A549 treated with GW870086 at 1 μM for 4 hours (cell line): ENCODE data around the gene SLC4A1AP. TPM values are rescaled to one million over a fixed set of nuclear protein-coding genes. Genes with fewer than 3 reads are reported as not detected.

Experiments used
- total RNA-seq: library from RNA; stranded (reverse); fragments of 200-300 nt; extraction: Qiagen RNA extraction; gene quantifications from 5 replicates; pipeline ENCODE4 v1.2.3, GENCODE V29; 2022; ENCODE audit warnings: low read depth

Gene SLC4A1AP
- 27.5 to 33.2 TPM (median 31.0 TPM) in 5 replicates for total RNA-seq

DNA sequence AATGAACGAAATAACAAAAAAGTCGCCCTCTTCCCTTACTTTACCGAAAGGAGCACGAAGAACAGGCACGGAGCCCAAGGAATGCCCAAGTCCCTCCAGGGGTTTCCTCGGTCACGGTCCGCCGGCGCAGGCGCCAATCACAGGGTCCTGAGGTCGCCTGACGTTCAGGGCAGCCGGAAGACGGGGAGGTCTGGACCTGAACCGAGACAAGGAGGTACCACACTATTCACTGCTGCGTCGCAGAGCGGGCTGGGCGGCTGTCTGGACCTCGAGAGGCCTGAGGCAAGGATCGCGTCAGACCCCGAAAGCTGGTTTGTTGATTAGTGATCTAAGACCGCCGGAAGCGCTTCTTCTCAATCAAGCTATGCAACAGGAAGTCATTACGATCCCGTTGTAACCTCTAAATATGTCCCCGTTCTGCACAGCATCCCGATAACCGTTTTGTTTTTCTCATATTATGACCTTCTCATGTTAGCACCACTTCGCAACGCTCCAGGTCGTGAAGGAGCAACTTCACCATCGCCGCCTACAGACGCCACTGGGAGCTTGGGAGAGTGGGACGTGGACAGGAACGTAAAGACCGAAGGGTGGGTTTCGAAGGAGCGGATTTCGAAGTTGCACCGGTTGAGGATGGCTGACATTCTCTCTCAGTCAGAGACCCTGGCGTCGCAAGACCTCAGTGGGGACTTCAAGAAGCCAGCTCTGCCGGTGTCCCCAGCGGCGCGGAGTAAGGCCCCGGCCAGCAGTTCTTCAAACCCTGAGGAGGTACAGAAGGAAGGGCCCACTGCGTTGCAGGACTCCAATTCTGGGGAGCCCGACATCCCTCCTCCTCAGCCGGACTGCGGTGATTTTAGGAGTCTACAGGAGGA lies at the start of gene SLC4A1AP, which contains the start of gene SUPT7L:
Gene SLC4A1AP, plus strand, starts transcription at position 605 of the 869 bp plus-strand sequence. Its CDS starts 26 bp downstream, at position 631.
Gene SUPT7L, minus strand, starts transcription at position 330 of the 869 bp plus-strand sequence. CDS start 1,422 bp downstream, outside the sequence.

GRCh38 chr2:27628767-27629709 lies 34.7 kb upstream of the SLC4A1AP start, which contains the start of the genes CCDC121 and GPN1:
Gene CCDC121 (minus strand): TSS chr2:27629012. CDS start chr2:27627799, 1,213 bp downstream.
Gene GPN1 (plus strand): TSS chr2:27629050. CDS start chr2:27629059, 9 bp downstream.

Other genes starting within 250 kb of the SLC4A1AP start
- 118 to 138 TPM (median 130 TPM) in 5 replicates for gene NRBP1, start 235.3 kb upstream of the SLC4A1AP start, total RNA-seq
- 0.39 to 0.90 TPM (median 0.85 TPM) in 5 replicates for gene KRTCAP3, start 221.5 kb upstream of the SLC4A1AP start, total RNA-seq
- 7.5 to 9.9 TPM (median 8.0 TPM) in 5 replicates for gene IFT172, start 174.1 kb upstream of the SLC4A1AP start, total RNA-seq
- gene FNDC4, start 168.7 kb upstream of the SLC4A1AP start, total RNA-seq, result 3.5 to 6.2 TPM (median 4.0 TPM) in 5 replicates
- 0.08 to 0.80 TPM (median 0.43 TPM) in 4 of 5 replicates, not detected in the other for gene GCKR, start 167.1 kb upstream of the SLC4A1AP start, total RNA-seq
- 12.2 to 21.3 TPM (median 17.9 TPM) in 5 replicates for gene ZNF512, start 80.8 kb upstream of the SLC4A1AP start, total RNA-seq
- gene CCDC121, start 34.9 kb upstream of the SLC4A1AP start, total RNA-seq, result 2.5 to 4.7 TPM (median 4.2 TPM) in 5 replicates
- gene GPN1, start 34.8 kb upstream of the SLC4A1AP start, total RNA-seq, result 57.4 to 64.0 TPM (median 60.0 TPM) in 5 replicates
- gene SUPT7L, start 275 bp upstream of the SLC4A1AP start, total RNA-seq, result 28.2 to 33.4 TPM (median 33.1 TPM) in 5 replicates
- gene MRPL33, start 107.8 kb downstream of the SLC4A1AP start, total RNA-seq, result 321 to 537 TPM (median 349 TPM) in 5 replicates
- gene RBKS, start 226.5 kb downstream of the SLC4A1AP start, total RNA-seq, result 5.9 to 8.9 TPM (median 8.1 TPM) in 5 replicates
- 46.3 to 56.2 TPM (median 48.2 TPM) in 5 replicates for gene BABAM2, start 226.8 kb downstream of the SLC4A1AP start, total RNA-seq